Measurements from ENCODE around the gene FUT7. TPM values are rescaled to one million over a fixed set of nuclear protein-coding genes. Genes with fewer than 3 reads are reported as not detected.

The FUT7 gene, protein sequence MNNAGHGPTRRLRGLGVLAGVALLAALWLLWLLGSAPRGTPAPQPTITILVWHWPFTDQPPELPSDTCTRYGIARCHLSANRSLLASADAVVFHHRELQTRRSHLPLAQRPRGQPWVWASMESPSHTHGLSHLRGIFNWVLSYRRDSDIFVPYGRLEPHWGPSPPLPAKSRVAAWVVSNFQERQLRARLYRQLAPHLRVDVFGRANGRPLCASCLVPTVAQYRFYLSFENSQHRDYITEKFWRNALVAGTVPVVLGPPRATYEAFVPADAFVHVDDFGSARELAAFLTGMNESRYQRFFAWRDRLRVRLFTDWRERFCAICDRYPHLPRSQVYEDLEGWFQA
- not detected for polyA plus RNA-seq (2013, experiment 1 of 2)
- polyA plus RNA-seq (2013, experiment 2 of 2): not detected

DNA sequence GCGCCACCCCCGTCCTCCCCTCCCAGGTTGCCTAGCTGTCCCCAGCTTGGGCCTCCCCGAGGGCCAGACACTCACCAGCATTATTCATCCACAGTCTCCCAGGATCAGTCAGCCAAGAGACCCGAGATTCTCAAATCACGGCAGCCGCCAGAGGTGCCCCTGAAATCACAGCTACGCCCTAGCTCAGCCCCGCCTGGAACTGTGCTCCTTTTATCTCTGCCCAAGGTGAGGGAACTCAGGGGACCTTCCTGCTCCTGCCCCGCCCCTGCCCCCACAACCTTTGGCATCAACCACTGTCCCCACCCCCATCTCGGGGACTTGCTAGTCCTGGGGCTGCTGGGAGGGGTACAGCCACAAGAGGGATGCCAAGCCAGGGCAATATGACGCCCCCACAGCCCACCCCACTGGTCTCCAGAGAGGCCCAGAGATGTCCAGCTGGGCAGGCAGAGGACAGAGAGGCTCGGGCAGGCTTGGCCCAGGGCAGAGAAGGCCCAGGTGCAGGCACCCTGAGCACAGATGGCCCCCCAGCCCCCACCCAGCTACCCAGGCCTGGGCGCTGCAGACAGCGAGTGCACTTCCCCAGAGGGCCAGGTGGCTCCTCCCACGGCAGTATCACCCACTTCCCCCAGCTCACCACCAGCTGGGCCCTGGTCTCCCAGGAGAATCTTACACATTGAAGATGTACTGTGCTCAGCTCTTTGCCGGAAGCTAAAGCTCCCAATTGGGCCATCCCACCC, at the start of gene FUT7:
Gene FUT7 (minus strand): TSS at position 185 of the 737 bp plus-strand sequence. CDS start 97 bp downstream, at position 88.
- no peak within 1 kb of the TSS for H3K18ac ChIP-seq (ENCODE audit: low read length)
- no peaks in the 10 kb centered on the region for H3K79me2 ChIP-seq (ENCODE audit: control insufficient read depth, insufficient read depth, low read length)
- H3K4me2 ChIP-seq (ENCODE audit: low read length): no peak within 1 kb of the TSS
- no CpG with 5 or more reads among the region's 16 CpGs for WGBS (ENCODE audit: extremely low coverage, insufficient coverage, low lambda C conversion rate)
- H2BK5ac ChIP-seq (ENCODE audit: low read length): no peak within 1 kb of the TSS
- no peak within 1 kb of the TSS for H3K4ac ChIP-seq (ENCODE audit: low read depth, low read length)
- no peak within 1 kb of the TSS for H2AK5ac ChIP-seq (ENCODE audit: low read length)
- H3K23ac ChIP-seq (ENCODE audit: low read length): no peak within 1 kb of the TSS
- H2BK120ac ChIP-seq (ENCODE audit: low read depth, low read length): no peak within 1 kb of the TSS
- H3K9ac ChIP-seq (ENCODE audit: low read length): no peak within 1 kb of the TSS
- H3K4me3 ChIP-seq (ENCODE audit: low read length): no peak within 1 kb of the TSS
- H3K27me3 ChIP-seq (ENCODE audit: insufficient read depth, low read length, poor library complexity): no peaks in the 10 kb centered on the region
- H3K4me1 ChIP-seq (ENCODE audit: control insufficient read depth, low read depth, low read length): no peaks in the 10 kb centered on the region
- no peak within 1 kb of the TSS for H2BK15ac ChIP-seq (replicated peaks; ENCODE audit: low read depth)
- H3K79me1 ChIP-seq (ENCODE audit: low read length): no peaks in the 10 kb centered on the region
- H3K36me3 ChIP-seq (ENCODE audit: control insufficient read depth, insufficient read depth, low read length): no peaks in the 10 kb centered on the region
- no peak within 1 kb of the TSS for H3K56ac ChIP-seq (ENCODE audit: low read length)
- no peak within 1 kb of the TSS for H4K5ac ChIP-seq (ENCODE audit: low read length)
- H3K27ac ChIP-seq (ENCODE audit: low read depth, low read length): no peak within 1 kb of the TSS
- no peak for DNase-seq
- H4K8ac ChIP-seq (ENCODE audit: low read depth, low read length): no peak within 1 kb of the TSS

DNA sequence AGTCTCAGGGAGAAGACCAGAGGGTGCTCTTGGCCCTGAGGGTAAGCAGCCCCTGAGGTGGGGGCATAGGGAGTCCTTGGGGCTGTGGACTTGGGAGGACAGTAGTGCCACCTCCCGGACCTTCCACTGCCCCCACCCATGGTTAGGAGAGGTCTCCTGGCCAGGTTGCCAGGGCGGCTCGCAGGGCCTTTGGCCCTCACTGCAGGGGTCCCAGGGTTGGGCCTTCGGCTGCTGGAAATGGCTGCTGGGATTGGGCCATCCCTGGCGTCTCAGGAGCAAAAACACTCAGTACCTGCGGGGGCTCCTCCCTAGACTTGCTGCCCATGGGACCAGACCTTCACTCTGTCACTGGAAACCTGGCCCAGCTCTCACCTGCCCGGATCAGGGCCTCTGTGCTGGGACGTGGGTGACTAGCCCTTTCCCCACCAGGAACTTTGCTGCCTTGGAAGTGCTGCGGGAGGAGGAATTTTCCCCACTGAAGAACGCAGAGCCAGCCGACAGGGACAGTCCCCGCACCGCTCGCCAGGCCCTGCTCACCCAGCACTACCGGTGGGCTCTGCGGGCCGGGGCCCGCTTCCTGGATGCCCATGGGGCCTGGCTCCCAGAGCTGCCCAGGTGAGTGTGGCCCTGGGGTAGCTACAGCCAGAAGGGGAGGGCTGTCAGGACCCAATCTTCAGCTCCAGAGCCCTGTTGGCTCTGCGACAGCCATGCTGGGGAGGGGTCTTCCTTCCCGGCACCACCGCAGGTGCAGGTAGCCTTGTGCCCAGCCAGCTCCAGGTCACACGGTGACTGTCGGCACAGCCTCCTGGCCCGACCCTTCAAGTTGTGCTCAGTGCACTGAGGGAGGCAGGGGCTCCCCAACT, 48.6 kb upstream of the FUT7 start:
- H3K4me3 ChIP-seq (ENCODE audit: low read length): no peak overlapping the region
- no peaks in the 10 kb centered on the region for H3K36me3 ChIP-seq (ENCODE audit: control insufficient read depth, insufficient read depth, low read length)
- no peak overlapping the region for H2BK15ac ChIP-seq (replicated peaks; ENCODE audit: low read depth)
- no peak overlapping the region for H3K9ac ChIP-seq (ENCODE audit: low read length)
- no peak overlapping the region for H3K23ac ChIP-seq (ENCODE audit: low read length)
- no peak overlapping the region for H2BK120ac ChIP-seq (ENCODE audit: low read depth, low read length)
- H3K18ac ChIP-seq (ENCODE audit: low read length): no peak overlapping the region
- no peak for DNase-seq
- no peak overlapping the region for H3K4me2 ChIP-seq (ENCODE audit: low read length)
- H2BK5ac ChIP-seq (ENCODE audit: low read length): no peak overlapping the region
- H3K4me1 ChIP-seq (ENCODE audit: control insufficient read depth, low read depth, low read length): no peaks in the 10 kb centered on the region
- WGBS (ENCODE audit: extremely low coverage, insufficient coverage, low lambda C conversion rate): no CpG with 5 or more reads among the region's 24 CpGs
- no peak overlapping the region for H4K8ac ChIP-seq (ENCODE audit: low read depth, low read length)
- H3K27ac ChIP-seq (ENCODE audit: low read depth, low read length): no peak overlapping the region
- no peaks in the 10 kb centered on the region for H3K79me2 ChIP-seq (ENCODE audit: control insufficient read depth, insufficient read depth, low read length)
- no peaks in the 10 kb centered on the region for H3K79me1 ChIP-seq (ENCODE audit: low read length)
- H3K4ac ChIP-seq (ENCODE audit: low read depth, low read length): no peak overlapping the region
- no peak overlapping the region for H2AK5ac ChIP-seq (ENCODE audit: low read length)
- peaks cover 9% of the 10 kb centered on the region for H3K27me3 ChIP-seq (ENCODE audit: insufficient read depth, low read length, poor library complexity)
- H4K5ac ChIP-seq (ENCODE audit: low read length): no peak overlapping the region
- no peak overlapping the region for H3K56ac ChIP-seq (ENCODE audit: low read length)

DNA sequence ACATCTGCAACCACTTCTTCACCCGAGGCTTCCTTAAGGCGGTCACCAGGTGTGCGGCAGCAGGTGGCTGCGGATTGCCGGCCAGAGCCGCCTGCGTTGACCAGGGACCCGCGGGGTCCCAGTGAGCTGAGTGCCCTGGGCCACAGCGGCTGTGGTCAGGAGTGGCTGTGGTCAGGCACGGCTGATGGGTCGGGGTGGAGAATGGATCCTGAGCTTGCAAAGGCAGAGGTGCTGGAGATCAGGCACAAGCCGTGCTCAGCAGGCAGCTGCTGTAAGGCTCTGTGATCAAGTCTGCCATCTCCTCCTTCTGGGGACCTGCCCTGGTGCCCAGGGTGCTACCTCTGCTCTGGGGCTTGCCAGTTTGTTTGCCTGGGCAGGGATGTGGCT, 47.5 kb upstream of the FUT7 start:
- Histone ChIP-seq H4K5ac (ENCODE audit: low read length) (no peak overlapping the region), H3K4me3 (ENCODE audit: low read length) (no peak overlapping the region), H3K4me1 (ENCODE audit: control insufficient read depth, low read depth, low read length) (no peaks in the 10 kb centered on the region), H2BK15ac (replicated peaks; ENCODE audit: low read depth) (no peak overlapping the region), H3K4ac (ENCODE audit: low read depth, low read length) (no peak overlapping the region), H3K79me2 (ENCODE audit: control insufficient read depth, insufficient read depth, low read length) (no peaks in the 10 kb centered on the region), H2BK120ac (ENCODE audit: low read depth, low read length) (no peak overlapping the region), H4K8ac (ENCODE audit: low read depth, low read length) (no peak overlapping the region), H3K27ac (ENCODE audit: low read depth, low read length) (no peak overlapping the region), H3K9ac (ENCODE audit: low read length) (no peak overlapping the region), H3K23ac (ENCODE audit: low read length) (no peak overlapping the region), H3K18ac (ENCODE audit: low read length) (no peak overlapping the region), H3K36me3 (ENCODE audit: control insufficient read depth, insufficient read depth, low read length) (no peaks in the 10 kb centered on the region), H3K56ac (ENCODE audit: low read length) (no peak overlapping the region), H3K79me1 (ENCODE audit: low read length) (no peaks in the 10 kb centered on the region), H2BK5ac (ENCODE audit: low read length) (no peak overlapping the region), H3K27me3 (ENCODE audit: insufficient read depth, low read length, poor library complexity) (peaks cover 9% of the 10 kb centered on the region), H3K4me2 (ENCODE audit: low read length) (no peak overlapping the region), H2AK5ac (ENCODE audit: low read length) (no peak overlapping the region)
- DNase-seq: no peak
- no CpG with 5 or more reads among the region's 13 CpGs for WGBS (ENCODE audit: extremely low coverage, insufficient coverage, low lambda C conversion rate)

DNA sequence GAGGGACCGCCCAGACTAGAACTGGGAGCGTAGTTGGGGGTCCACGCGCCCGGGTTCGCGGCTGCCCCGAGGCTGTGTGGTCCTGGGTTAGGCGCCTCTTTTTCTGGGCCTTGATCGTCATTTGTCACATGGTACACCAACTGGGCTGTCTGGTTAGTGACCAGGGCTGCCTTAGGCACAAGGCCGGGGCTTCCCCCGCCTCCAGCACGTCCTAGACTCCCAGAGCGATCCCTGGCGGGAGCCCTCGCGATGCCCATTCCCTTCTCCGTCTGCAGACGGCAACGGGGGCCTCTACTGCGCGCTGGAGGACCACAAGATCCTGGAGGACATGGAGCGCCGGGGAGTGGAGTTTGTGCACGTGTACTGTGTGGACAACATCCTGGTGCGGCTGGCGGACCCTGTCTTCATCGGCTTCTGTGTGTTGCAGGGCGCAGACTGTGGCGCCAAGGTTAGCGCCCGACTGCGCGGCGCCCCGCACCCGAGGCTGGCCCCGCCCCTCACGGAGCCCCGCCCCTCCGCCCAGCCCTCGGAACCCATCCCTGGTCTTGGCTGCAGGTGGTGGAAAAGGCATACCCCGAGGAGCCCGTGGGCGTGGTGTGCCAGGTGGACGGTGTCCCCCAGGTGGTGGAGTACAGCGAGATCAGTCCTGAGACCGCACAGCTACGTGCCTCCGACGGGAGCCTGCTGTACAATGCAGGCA, 47.0 kb upstream of the FUT7 start:
- no peak overlapping the region for H2BK120ac ChIP-seq (ENCODE audit: low read depth, low read length)
- WGBS (ENCODE audit: extremely low coverage, insufficient coverage, low lambda C conversion rate): no CpG with 5 or more reads among the region's 51 CpGs
- no peak overlapping the region for H3K4me3 ChIP-seq (ENCODE audit: low read length)
- no peaks in the 10 kb centered on the region for H3K4me1 ChIP-seq (ENCODE audit: control insufficient read depth, low read depth, low read length)
- H3K56ac ChIP-seq (ENCODE audit: low read length): peak overlapping the region; percentile 73
- H3K23ac ChIP-seq (ENCODE audit: low read length): peak overlapping the region; percentile 89
- no peak overlapping the region for H2BK5ac ChIP-seq (ENCODE audit: low read length)
- no peak overlapping the region for H3K18ac ChIP-seq (ENCODE audit: low read length)
- H3K4me2 ChIP-seq (ENCODE audit: low read length): peak overlapping the region; percentile 80
- no peak overlapping the region for H3K4ac ChIP-seq (ENCODE audit: low read depth, low read length)
- H3K79me2 ChIP-seq (ENCODE audit: control insufficient read depth, insufficient read depth, low read length): no peaks in the 10 kb centered on the region
- peaks cover 9% of the 10 kb centered on the region for H3K27me3 ChIP-seq (ENCODE audit: insufficient read depth, low read length, poor library complexity)
- no peak overlapping the region for H2AK5ac ChIP-seq (ENCODE audit: low read length)
- H4K8ac ChIP-seq (ENCODE audit: low read depth, low read length): no peak overlapping the region
- peak; percentile 63 for DNase-seq
- H3K36me3 ChIP-seq (ENCODE audit: control insufficient read depth, insufficient read depth, low read length): no peaks in the 10 kb centered on the region
- H2BK15ac ChIP-seq (replicated peaks; ENCODE audit: low read depth): no peak overlapping the region
- H3K79me1 ChIP-seq (ENCODE audit: low read length): no peaks in the 10 kb centered on the region
- H3K9ac ChIP-seq (ENCODE audit: low read length): peak overlapping the region; percentile 64
- H3K27ac ChIP-seq (ENCODE audit: low read depth, low read length): no peak overlapping the region
- H4K5ac ChIP-seq (ENCODE audit: low read length): no peak overlapping the region

All from mesendoderm (in vitro differentiated cells).